NCI-H146 treated with DMSO at 0.1 percent for 48 hours (cell line): ENCODE measurements around the gene ARL2.
"Not testable (repeated sequence)": the region's sequence is repeated elsewhere in the genome, so short reads cannot be mapped to it uniquely, and the experiment has no call there.

ENCODE experiments used
- DNase-seq: peaks from one replicate; lab custom pipeline; 2025; ENCODE audit not compliant: unreplicated experiment; lab: John Stamatoyannopoulos, UW

The ARL2 gene

DNA sequence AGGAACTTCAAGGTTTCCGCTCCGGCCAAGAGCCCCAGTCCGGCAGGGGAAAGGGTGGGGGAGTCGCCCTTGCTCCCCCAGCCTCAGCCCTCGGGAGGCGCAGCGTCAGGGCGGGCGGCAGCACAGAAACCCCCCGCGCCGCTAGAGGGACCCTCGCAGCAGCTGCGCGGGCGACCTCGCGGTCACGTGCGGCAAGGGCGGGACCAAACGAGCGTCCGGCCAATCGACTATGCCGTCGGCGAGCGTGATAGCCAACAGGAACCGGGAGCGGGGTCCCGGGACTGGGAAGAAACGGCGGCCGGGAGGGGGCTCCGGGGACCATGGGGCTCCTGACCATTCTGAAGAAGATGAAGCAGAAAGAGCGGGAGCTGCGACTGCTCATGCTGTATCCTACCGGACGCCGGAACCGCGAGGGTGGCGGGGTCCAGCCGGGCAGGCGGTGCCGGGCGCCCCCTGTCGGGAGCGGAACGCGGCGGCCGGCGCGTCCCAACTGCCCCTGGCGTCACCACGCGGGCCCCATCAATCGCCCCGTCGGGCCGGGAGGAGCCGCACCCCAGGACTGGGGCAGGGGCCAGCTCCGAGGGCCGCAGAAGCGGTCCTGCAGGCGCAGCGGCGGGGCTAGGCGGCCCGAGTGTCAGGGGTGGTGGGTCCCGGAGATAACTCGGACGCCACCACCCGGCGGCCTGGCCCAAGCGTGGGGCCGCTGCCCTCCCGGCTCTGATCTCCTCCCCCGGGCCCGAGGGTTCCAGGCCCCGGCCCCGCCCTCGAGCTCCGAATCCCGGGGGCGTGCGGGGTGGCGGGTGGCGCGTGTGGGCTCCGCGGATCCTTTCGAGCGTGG, at the start of gene ARL2:
ARL2 (plus strand) TSS at position 273 of the 838 bp plus-strand sequence; CDS start at position 321, 48 bp downstream.
- peak; percentile 76 for DNase-seq

DNA sequence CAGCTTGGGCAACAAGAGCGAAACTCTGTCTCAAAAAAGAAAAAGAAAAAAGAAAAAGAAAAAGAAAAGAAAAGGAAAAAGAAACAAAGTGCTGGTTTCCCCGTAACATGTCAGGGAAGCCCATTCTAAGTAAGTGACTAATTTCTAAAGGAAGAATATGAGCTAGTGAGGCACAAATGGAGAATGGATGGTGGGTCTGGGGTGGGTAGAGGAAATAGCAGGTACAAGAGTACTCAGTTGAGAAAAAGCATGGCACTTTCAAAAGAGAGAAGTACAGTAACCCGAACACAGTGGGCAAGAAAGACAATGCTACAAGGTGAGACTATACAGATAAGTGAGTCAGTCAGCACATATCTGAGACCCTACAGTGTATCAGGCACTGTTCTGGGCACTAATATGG, 46.6 kb upstream of the ARL2 start:
- no peak for DNase-seq

DNA sequence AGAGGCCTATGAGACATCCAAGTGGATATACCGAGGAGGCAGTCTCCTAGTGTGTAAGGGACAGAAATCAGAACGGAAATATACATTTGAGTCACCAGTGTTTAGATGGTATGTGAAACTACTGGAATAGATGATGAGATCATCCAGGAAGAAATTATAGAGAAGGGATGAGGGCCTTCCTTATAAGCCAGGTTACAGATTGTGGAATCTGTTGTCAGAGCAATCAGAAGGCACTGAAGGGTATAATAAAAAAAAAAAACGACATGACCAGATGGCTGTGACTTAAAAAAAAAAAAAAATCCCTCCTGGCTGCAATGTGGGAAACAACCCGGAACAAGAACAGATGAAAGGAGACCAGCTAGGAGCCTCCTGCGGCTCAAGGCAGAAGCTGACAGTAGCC, 44.8 kb upstream of the ARL2 start:
- no peak for DNase-seq

DNA sequence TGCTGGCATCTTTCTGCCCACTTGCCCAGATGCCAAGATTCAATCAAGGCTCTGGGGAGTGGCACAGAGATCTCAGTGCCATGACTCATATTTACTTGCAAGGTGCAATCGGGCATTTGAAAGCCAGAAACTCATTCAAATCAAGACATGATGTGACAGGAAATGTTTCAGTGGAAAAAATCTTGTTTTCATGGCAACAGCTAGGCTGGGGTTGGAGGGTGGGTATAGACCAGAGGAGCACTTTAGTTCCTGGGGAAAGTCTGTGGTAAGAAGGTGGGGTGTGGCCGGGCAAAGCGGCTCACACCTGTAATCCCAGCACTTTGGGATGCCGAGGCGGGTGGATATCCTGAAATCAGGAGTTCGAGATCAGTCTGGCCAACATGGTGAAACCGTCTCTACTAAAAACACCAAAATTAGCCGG, 43.2 kb upstream of the ARL2 start:
- DNase-seq, result no peak

DNA sequence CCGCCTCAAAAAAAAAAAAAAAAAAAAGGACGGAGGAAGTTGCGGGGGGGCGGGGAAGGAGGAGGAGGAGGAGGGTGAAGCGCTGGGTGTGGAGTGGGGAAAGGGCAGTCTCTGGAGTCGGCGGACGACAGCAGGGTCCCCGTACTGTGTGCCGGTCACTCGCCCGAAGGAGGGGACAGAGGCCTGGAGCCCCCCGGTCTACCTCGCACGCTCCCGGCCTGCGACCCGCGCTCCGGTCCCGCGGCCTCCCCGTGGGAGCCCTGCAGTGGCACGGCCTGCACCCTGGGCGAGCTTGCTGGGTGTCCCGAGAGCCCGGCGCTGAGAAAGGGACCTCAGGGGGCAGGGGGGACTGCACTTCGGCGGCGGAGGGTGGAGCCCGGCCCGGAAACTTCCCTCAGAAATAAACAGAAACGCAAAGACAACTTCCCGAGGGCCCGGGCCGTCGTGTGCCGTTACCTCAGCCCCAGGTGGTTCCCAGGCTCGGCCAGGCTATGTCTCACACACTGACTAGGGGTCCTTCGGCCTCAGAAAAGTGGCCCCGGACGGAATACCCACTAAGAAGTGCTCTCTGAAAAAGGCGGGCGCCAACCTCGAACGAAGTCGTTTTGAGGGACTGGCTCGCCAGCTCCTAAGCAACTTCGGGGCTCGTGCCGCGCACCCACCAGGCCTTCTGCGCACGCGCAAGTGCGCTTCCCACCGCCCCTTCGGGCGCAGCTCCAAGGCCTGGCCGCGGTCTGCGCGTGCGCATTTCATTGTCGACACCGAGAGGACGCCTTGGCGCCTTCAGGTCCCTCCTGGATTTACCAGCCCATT, 42.3 kb upstream of the ARL2 start, which contains the start of gene MAJIN:
MAJIN (minus strand) TSS at position 688 of the 813 bp plus-strand sequence. CDS start 12,703 bp downstream, outside the sequence.
- no peak for DNase-seq

DNA sequence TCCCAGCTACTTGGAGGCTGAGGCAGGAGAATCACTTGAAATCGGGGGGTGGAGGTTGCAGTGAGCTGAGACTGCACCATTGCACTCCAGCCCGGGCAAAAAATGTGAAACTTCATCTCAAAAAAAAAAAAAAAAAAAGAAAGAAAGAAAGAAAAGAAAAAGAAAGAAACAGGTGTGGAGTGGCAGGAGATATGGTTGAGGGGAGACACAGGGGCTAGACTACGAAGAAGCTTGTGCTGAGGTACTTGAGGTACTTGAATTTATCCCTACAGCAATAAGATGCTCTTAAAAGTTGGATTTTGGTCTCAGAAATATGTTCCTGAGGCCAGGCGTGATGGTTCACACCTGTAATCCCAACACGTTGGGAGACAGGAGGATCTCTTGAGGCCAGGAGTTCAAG, 39.8 kb upstream of the ARL2 start:
- DNase-seq, result no peak

DNA sequence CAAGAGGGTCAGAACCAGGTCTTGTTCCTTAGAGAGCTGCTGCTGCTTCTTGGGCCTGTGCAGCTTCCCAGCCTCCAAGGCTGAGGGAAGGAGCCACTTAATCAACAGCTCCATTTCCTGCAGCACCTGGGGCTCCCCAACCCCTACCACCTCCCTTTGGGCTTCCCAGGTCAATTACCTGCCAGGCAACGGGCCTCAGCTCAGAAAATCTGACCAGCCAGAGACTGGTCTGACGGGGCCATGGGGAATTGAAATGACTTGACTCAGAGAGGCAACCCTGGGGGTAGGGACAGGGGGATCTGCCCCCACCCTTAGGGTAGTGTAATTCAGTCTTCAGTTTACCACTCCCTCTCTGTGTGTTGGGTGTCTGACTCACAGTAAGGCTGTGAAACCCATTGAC, 37.3 kb upstream of the ARL2 start:
- DNase-seq, result no peak

DNA sequence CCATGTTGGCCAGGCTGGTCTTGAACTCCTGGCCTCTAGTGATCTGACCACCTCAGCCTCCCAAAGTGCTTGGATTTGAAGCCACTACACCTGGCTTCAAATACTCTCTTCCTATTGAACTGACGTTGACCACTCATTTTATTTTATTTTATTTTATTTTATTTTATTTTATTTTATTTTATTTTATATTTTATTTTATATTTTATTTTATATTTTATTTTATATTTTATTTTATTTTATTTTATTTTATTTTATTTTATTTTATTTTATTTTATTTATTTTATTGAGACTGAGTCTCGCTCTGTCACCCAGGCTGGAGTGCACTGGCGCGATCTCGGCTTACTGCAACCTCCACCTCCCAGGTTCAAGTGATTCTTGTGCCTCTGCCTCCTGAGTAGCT, 30.6 kb upstream of the ARL2 start:
- not testable (repeated sequence) for DNase-seq

DNA sequence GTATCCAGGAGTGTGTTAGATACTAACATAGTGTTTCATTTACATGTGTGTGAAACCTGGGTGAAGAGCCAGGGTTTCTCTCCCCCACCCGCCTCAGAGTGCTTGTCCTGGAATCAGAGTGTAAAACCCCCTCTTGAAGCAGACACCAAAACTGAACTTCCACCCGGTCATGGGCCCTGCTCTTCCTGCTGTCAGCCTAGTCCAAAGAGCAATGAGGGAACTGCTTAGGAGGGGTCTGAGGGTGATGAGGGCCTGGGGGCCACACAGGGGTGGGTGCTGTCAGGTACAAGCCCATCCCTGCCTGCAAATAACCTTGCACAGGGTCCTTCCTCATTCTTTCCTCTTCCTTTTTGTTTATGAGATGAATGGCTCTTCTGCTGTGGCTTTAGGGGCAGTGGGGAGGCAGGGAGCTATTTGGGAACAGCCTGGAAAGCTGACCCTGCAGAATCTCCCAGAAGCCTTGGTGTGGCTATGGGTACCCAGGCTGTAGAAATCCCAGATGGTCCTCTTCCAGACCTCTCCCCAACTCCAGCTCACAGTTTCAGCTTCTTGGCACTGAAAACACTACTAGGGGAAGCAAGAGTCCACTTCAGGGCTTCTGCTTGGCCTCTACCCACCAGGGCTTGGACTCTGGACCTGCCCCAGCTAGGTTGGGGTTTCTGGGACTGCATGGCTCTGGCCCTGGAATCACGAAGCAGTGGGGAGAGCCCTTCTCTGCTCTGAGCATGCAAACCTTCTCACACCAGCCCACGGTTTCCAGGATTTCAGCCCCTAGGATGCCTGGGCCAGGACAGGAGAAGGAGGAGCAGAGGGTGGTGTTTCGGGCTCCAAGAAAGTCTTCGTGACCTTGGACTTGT, 25.7 kb upstream of the ARL2 start:
- DNase-seq, result no peak

DNA sequence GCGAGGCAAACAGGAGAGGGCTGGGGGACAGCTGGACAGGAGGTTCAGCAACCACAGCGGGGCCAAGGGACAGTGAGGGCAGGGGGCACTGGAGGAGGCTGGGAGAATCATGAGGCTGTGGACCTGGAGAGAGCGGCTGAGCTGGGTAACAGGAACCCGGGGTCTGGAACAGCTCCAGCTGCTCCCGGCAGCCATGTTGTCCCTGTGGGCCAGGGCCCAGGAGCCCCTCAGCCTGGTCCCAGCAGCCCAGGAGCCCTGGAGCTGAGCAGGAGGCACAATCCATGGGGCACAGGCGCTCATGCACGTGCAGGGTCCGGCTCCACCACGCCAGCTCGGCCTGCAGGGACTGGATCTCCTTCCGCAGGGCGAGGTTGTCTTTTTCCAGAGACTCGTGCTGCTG, 24.5 kb upstream of the ARL2 start:
- DNase-seq, result no peak

DNA sequence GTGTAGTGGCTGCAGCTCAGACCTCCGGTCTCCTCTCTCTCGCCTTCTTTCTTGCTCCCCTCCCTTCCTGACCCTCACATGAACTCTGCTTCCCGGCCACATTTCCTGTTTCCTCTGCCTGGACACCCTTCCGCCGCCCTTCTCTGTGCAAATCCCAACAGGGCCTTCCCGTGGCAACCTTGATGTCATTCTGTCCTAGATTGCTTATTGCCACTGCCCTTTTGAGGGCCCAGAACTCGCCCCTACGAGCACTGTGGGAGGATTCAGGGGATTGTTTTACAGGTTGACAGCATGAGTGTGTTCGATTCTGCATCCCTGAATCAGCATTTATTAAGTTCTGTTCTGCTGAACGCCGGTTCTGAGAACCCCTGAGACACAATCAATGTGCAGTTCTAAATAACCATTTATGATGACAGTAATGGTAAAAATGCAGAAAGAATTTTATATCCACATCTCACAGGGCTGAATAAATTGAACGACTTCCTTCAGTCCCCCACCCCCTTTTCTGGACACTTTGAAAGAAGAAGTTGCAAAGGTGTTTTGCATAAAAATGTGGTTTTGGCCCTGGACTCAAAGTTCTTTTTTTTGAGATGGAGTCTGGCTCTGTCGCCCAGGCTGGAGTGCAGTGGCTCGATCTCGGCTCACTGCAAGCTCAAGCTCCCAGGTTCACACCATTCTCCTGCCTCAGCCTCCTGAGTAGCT, 23.6 kb upstream of the ARL2 start:
- DNase-seq, result no peak

DNA sequence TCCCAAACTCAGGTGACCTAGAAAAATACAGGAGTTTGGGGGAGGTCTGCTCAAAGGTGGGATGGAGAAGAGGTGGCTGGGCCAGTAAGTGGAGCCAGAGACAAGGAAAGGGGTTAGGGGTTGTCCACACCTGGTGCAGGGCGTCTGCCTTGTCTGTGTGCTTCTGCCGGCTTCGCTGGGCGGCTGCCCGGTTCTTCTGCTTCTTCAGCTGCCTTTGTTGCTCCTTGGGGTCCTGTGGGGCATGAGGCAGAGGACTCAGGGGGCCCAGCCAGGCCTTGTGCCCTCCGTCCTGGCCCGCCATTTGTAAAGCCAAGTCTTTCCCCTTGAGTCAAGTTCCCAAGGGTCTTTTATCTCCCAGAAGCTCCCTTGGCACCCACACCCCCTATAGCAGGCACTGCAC, 19.6 kb upstream of the ARL2 start:
- DNase-seq, result no peak

DNA sequence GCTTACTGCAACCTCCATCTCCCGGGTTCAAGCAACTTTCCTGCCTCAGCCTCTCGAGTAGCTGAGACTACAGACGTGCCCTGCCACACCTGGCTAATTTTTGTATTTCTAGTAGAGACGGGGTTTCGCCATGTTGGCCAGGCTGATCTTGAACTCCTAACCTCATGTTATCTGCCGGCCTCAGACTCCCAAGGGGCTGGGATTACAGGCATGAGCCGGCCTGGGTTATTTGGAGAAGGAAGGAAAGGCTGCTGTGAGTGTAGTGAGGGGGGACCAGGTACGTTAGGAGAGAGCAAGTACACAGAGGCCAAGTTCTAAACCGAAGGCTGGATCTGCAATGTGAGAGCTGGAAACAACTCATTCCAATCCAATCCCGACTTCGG, 17.6 kb upstream of the ARL2 start:
- DNase-seq, result no peak

DNA sequence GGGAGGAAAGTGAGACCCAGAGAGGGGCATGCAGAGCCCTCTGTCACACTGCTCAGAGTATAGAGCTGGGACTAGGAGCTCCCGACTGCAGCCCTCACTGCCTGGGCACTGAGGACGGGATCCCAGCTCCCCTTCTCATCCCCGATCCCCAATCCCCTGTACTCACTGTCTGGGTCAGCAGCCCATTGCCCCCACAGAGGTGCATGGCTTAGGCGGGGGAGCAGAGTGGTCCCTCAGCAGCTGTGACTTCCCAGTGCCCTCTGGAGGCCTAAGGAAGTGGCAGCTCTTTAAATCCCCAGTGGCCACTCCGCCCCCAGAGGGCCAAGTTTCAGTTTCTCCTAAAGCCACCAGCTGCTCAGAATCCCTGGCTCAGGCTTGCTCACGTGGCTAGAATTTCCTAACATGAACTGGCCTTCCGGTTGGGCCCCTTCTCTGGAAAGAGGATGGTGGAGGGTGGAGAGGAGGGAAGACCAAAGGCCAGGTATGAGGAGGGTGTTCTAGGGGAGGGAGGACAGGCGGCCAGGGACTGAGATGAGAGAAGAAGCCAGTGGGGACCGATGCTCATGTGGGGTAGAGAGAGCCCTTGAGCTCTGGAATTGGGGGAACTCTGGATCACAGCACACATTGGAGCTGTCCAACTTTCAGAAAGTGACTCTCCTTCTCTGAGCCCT, 17.1 kb upstream of the ARL2 start, which contains the start of gene BATF2:
BATF2 (minus strand) TSS at position 262 of the 671 bp plus-strand sequence; CDS start at position 205, 57 bp downstream.
- peak; percentile 48 for DNase-seq

DNA sequence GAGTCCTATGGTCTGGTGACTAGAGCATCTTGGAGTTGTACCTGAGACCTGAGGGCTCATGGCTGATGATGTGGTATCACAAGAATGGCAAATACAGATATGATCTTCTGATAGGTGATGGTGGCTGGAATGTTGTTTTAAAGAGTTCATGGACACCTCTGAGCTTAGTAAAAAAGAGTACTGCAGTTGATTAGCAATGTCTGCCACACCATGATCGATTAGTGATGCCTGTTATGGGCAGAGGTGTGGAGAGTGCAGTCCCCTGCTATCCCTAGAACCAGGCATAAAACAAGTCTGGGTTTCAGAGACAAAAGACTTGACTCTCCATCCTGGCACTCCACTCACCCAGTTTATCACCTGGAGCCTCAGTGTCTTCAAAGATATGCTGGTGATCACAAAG, 15.8 kb upstream of the ARL2 start:
- no peak for DNase-seq

DNA sequence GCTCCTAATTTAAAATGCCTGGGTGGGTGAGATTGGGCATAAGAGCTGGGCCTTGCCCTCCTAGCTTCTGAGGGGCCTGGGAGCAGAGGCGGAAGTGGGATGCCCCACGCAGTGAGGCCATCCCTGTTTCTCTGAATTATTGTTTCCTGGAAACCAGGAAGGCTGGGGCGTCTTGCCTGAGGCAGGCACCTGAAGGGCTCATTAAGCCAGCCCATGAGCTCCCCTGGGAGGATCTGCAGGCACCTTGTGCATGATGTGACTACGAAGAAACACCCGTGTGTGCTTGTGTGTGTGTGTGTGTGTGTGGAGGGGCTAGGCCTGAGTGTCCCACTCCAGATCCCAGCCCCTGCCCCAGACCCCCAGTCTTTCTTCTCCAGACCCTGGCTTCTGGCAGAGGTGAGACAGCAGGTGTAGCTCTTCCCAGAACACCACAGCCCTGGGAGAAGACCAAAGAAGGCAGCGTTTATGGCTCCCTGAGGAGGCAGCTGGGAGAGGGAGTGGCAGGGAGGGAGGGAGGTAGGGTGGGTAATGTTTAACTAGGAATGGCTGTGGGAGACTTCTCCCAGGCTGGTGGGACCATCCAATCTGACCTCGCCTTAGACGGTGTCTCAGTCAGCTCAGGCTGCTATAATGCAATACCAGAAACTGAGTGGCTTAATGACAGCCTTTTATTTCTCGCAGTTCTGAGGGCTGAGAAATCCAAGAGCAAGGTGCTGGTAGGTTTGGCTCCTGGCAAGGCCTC, 15.1 kb upstream of the ARL2 start:
- DNase-seq, result no peak

DNA sequence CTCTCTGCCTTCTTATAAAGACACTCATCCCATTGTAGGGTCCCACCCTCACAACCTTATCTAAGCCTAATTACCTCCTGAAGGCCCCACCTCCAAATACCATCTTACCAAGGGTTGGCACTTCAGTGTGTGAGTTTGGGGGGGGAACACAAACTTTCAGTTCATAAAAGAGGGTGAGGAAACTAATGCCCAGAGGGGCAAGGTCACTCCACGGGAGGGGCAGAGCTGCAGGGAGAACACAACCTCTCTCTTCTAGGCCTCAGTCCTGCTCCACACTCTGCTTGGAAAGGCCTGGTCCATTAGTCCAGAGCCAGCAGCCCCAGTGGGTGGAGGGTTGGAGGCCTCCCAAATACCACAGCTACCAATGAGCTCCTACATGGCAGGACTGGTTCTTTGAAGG, 14.5 kb upstream of the ARL2 start:
- DNase-seq, result no peak

DNA sequence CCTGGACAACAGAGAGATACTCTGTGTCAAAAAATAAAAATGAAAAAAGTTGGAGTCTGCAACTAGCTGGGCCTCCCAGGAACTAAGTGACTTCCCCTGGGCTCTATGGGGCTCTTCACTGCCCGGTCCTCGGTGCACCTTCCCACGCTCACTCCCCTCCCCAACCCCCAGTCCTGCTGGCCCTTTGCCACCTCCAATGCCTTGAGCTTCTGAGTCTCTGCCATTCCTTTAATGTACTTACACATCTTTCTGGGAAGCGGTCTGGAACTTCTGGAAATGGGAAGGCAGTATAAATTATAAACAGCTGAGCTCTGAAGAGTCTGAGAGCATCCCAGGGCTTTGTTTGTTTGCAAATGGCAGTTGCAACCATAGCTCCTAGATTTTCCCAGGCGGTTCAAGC, 11.3 kb upstream of the ARL2 start:
- no peak for DNase-seq

DNA sequence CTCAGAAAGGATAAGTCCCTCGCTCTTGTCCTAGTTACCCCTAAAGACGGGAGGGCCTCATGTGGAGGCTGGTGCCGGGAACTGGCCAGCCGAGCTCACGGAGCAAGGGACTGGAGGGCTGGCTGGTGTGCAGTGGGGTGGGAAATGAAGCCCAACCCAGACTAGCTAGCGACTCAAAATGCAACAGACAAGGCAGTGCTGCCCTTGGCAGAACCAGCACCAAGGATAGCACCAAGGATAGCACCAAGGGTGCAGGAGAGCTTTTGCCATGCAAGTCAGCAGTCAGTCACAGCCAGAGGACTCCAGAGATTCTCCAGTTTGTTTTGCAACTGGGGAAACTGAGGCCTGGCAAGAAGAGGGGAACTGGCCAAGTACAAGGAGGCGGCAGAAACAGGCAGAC, 10.7 kb upstream of the ARL2 start:
- DNase-seq, result no peak
